HG03025 (cell line): ENCODE measurements around the gene EIF2S3B.
"Not testable (repeated sequence)": the region's sequence is repeated elsewhere in the genome, so short reads cannot be mapped to it uniquely, and the experiment has no call there.

Experiments
- ATAC-seq: cut with Tn5 transposase; IDR thresholded peaks from one replicate; pipeline ENCODE4 v1.9.1; 2021; ENCODE audit warnings: mild to moderate bottlenecking, moderate library complexity; ENCODE audit not compliant: unreplicated experiment, low FRiP score

The EIF2S3B gene

GRCh38 chr12:10505620-10506019 lies at the start of gene EIF2S3B:
TSS of gene EIF2S3B (plus strand) at chr12:10505890. CDS start at chr12:10505903, 13 bp downstream.
- no peak for ATAC-seq

DNA sequence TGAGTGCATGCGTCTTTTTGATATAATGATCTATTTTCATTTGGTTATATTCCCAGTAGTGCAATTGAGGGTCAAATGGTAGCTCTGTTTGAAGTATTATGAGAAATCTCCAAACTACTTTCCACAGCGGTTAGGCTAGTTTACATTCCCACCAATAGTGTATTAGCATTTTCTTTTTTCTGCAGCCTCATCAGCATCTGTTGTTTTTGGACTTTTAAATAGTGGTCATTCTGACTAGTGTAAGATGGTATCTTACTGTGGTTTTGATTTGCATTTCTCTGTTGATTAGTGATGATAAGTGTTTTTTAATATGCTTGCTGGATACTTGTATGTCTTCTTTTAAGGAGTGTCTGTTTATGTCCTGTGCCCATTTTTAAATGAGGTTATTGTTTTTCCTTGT lies 48.8 kb upstream of the EIF2S3B start:
- no peak for ATAC-seq

GRCh38 chr12:10457760-10458159 lies 47.9 kb upstream of the EIF2S3B start:
- no peak for ATAC-seq

DNA sequence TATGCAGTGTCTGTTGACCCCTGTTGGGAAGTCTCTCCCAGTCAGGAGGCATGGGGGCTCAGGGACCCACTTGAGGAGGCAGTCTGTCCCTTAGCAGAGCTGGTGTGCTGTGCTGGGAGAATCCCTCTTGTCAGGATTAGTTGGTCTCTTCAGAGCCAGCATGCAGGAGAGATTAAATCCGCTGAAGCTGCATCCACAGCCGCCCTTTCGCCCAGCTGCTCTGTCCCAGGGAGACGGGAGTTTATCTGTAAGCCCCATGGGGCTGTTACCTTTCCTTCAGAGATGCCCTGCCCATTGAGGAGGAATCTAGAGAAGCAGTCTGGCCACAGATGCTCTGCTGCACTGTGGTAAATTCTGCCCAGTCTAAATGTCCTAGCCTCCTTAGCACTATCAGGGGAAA lies 39.4 kb upstream of the EIF2S3B start:
- no peak for ATAC-seq

DNA sequence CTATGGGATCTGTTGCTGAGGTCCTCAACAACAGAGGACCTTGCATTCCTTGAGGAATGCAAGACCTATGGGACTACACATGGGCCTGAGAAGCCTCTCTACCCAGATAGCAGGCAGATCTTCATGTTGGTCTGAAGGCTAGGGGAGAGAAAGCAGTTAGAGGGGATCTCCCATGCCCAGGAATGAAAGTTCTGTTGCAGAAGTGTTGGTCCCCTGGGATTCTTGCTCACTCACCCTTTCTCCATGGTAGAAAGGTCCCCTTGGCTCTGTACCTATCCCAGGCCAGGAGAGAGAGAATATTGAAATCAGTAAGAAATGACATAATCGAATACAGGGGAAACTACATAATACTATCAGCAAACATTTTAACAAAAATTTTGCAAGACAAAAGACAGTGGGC lies 36.0 kb upstream of the EIF2S3B start:
- ATAC-seq = no peak

DNA sequence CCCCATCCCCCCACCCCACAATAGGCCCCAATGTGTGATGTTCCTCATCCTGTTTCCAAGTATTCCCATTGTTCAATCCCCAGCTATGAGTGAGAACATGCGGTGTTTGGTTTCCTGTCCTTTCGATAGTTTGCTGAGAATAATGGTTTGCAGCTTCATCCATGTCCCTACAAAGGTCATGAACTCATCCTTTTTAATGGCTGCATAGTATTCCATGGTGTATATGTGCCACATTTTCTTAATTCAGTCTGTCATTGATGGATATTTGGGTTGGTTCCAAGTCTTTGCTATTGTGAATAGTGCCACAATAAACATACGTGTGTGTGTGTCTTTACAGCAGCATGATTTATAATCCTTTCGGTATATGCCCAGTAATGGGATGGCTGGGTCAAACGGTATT lies 32.9 kb upstream of the EIF2S3B start:
- ATAC-seq = not testable (repeated sequence)

DNA sequence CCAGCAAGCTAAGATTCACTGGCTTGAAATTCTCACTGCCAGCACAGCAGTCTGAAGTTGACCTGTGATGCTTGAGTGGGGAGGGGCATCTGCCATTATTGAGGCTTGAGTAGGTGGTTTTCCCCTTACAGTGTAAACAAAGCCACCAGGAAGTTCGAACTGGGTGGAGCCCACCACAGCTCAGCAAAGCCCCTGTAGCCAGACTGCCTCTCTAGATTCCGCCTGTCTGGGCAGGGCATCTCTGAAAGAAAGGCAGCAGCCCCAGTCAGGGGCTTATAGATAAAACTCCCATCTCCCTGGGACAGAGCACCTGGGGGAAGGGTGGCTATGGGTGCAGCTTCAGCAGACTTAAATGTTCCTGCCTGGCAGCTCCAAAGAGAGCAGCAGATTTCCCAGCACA lies 23.8 kb upstream of the EIF2S3B start:
- not testable (repeated sequence) for ATAC-seq

DNA sequence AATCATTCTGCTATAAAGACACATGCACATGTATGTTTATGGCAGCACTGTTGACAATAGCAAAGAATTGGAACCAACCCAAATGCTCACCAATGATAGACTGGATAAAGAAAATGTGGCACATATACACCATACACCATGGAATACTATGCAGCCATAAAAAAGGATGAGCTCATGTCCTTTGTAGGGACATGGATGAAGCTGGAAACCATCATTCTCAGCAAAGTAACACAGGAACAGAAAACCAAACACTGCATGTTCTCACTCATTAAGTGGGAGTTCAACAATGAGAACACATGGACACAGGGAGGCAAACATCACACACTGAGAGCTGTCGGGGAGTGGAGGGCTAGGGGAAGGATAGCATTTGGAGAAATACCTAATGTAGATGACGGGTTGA lies 18.4 kb upstream of the EIF2S3B start:
- ATAC-seq = not testable (repeated sequence)

- no peak for ATAC-seq
Observed at GRCh38 chr12:10491766-10492165, 13.9 kb upstream of the EIF2S3B start.

DNA sequence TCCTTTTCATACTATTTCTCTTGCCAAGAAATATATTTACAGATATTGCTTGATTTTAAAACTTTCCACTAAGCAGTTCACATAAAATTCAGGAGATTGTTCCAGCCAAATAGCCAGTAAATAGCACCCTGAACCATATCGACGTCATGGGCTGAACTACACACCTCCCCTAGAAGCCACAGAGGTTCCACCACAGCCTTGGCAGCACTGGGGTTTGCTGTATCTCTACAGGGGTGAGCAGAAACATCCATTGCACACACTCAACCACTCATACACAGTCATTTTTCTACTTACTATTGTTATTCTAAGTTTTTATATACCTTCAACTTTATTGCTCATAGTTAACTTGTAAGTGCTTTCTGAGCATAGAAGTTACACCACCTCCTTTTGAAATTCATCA lies 8.1 kb upstream of the EIF2S3B start:
- no peak for ATAC-seq

- no peak for ATAC-seq
Observed at GRCh38 chr12:10498042-10498441, 7.6 kb upstream of the EIF2S3B start.

DNA sequence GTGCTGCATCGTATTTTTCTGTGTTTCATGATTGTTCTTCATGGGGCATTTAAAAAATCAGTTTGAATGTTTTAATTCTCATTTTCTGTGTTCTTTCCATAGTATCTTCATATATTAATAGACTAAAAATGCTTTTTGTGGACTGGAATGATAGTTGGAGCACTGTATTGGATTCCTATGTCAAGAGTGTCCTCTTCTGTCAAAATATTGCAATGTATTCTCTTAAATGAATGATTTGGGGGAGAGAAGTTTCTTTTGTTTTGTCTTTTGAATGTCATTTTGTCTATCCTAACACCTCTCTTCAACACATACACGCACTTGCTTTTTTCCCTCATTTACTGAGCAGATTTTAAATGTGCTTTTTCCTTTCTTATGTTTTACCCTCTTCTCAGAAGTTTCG lies 4.7 kb upstream of the EIF2S3B start:
- no peak for ATAC-seq

DNA sequence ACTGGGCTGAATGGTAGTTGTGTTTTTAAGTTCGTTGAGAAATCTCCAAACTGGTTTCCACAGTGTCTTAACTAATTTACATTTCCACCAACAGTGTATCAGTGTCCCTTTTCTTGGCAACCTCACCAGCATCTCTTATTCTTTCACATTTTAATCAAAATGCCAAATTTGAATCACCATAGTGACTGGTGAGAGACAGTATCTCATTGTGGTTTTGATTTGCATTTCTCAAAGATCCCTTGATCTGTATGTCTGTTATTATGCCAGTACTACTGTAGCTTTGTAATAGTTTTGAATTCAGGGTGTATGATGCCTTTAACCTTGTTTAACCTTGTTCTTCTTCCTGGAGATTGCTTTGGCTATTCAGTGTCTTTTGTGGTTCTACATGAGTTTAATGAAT lies 2.2 kb upstream of the EIF2S3B start:
- ATAC-seq = no peak

DNA sequence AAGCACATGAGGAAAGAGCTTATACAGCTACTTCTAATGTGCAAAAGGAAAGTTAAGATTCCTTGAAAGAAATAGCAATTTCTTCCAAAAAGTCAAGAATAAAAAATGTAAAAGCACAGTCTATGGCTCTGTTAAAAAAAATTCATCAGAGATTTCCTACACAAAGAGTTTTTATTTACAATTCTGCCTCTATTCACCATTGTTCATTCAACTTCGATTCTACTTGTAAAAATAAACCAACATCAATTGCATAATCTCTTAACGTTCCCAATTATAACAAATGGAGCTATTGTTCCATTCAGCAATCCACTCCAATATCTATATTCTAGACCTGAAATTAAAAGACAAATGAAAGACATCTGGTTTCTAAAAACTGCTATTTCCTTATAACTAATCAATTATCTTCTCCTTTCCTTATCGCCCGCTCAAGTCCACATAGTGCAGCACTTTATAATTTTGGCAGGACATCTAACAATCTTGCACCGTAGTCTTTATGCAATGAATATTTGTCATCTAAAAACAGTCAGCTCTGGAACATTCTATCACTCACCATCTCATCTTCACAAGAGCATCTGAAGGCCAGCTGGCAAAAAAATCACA lies 6.2 kb downstream of the EIF2S3B start:
- no peak for ATAC-seq

DNA sequence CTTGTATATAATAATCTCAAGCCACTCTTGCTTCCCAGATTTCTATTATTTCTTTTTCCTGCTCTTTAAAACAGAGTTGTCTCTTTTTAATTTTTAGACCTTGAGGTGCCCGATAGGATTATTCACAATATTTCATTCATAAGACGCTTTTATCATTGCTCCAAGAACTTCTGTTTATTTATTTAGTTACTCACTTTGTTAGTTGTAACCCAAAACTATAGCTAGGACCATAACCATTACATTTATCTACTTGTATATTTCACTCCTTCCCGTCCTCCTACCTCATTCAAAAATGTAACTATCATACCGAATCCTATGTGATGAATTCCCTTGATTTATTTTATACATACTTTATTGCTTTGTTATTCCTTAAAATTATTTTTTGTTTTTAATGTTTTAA lies 7.1 kb downstream of the EIF2S3B start:
- no peak for ATAC-seq

DNA sequence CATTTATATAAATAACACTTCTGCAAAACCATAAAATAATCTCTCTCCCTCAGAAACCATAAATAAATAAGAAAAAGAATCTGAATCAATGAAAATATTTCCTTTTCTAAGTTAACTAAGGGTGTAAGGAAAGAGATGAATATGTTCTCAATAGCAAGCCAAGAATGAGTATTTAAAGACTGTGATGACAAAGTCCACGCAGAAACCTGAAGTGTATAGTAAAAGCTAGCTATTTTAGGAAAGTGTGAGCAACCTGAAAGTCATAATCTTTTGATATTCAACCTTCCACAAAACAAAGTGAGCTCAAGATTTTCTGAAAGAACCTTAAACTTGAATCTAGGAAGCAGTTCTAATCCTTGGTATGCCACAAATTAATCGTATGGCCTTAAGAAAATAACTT lies 15.9 kb downstream of the EIF2S3B start:
- ATAC-seq = no peak

DNA sequence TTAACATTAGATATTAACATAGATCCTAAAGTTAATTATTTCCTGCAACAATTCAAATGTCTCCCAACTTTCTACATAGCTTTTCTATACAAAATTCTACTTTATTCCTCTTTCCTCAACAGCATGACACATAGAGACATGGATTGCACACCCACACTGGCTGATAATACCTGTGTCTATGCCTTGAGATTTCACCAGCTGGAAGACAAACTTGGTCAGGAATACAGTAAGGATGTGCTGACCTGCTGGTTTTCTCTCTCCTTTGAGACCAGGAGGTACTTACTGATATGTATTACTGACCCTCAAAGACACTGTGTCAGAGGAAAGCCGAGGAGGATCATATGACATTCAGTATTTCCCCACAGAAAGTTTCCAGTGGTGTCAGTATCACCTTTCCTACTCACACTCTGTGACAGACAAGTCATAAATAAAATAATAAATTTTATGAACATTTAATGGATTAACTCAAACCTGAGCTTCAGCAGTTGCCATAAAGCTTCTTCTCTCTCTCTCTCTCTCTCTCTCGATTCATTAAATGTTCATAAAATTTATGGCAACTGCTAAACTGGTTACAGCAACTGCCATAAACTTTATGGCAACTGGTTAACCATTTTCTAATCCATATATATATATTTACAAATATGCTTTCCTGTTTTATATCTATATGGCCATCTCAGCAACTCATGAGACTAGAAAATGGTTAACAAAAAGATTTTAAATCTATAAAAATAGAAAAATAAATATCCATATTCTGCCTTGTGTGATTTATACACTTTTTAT lies 22.7 kb downstream of the EIF2S3B start:
- ATAC-seq = no peak

DNA sequence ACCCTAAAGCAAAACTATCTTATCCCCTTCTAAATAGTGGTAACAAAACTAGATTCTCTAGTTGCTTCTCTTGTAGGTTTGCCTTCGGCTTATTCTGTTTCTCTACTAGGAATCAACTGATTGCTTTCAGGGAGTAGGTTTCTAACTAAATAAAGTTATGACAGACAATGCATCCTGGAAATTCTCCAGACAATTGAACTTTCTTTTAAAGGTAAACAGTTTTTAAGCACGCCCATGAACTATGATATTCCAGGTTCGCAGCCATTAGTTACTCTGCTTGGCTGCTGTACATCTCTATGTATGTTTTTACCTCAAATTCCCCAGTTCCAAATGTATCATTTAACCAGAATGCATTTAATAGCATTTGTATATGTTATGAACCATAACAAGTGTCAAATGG lies 23.9 kb downstream of the EIF2S3B start:
- no peak for ATAC-seq

- no peak for ATAC-seq
Observed at GRCh38 chr12:10537721-10538120, 32.0 kb downstream of the EIF2S3B start.

DNA sequence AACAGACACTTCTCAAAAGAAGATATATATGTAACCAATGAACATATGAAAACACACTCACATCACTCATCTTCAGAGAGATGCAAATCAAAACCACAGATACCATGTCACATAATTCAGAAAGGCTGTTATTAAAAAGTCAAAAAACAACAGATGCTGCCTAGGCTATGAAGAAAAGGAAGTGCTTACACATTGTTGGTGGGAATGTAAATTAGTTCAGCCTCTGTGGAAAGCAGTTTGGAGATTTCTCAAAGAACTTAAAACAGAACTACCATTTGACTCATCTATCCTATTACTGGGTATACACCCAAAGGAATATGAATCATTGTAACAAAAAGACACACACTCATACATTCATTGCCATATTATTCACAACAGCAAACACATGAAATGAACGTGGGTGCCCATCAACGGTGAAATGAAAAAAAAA lies 35.1 kb downstream of the EIF2S3B start:
- no peak for ATAC-seq

GRCh38 chr12:10543499-10543898 lies 37.8 kb downstream of the EIF2S3B start:
- no peak for ATAC-seq

GRCh38 chr12:10551375-10551774 lies 45.7 kb downstream of the EIF2S3B start:
- ATAC-seq = no peak
